HG03342 (cell line): ENCODE data around the gene GORAB.

Source experiments
- ATAC-seq: cut with Tn5 transposase; IDR thresholded peaks from one replicate; pipeline ENCODE4 v1.9.1; 2021; ENCODE audit warnings: mild to moderate bottlenecking, moderate library complexity; ENCODE audit not compliant: unreplicated experiment

GORAB gene

DNA sequence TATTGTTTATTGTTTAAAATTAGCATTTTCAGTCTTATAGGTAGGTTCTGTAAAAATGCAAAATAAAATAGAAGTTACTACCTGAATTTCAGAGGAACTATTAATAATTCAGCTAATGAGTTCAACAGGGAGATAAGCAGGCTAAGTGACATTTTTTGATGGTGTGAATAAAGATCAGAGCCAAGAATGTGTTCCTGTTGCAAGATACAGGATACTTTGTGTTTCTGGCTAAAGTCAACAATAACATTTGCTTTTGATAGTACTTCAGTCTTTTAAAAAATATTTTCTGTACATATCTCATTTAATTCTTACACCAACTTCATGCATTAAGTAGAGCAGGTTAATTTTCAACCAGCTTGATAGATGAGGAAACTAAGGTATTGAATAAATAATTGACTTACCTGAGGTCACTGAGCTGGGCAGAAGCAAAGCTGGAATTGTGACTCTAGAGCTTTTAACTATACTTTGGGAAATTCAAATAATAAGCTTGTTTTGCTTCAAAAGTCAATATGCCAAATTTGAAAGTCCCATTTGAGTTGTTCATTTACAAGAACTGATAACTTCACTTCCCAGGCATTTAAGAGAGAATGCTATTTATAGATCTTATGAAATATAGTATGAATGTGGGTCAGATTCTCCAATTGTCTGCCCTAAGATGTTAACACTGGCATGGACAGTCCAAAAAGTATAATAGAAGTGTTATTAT, 6.0 kb downstream of the GORAB start:
- no peak for ATAC-seq

DNA sequence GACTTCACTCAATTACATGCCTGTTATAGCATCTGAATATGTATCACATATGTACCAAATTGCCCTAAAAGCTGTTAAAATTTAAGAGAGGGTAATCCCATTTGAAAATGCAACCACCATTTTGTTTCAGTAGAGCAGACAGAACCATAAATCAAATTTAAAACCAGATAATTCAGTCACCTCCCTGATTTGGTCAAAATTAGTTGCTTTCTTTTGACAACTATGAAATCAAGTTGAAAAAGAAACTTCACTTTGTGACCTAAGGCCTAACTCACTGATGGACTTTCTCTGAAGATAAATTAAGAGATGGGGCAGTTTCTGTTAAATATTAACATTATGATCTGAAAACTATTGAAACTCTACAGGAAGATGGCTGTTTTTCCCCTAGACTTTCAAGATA, 6.7 kb downstream of the GORAB start:
- no peak for ATAC-seq

DNA sequence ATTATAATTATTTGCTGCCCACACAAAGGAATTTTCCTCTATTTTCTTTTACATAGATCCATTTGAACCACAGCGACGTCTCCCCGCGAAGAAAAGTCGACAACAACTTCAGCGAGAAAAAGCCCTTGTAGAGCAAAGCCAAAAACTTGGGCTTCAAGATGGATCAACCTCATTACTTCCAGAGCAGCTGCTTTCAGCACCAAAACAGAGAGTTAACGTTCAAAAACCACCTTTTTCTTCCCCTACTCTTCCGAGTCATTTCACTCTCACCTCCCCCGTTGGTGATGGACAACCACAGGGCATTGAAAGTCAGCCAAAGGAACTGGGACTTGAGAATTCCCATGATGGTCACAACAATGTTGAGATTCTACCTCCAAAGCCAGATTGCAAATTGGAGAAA, 7.2 kb downstream of the GORAB start:
- no peak for ATAC-seq

DNA sequence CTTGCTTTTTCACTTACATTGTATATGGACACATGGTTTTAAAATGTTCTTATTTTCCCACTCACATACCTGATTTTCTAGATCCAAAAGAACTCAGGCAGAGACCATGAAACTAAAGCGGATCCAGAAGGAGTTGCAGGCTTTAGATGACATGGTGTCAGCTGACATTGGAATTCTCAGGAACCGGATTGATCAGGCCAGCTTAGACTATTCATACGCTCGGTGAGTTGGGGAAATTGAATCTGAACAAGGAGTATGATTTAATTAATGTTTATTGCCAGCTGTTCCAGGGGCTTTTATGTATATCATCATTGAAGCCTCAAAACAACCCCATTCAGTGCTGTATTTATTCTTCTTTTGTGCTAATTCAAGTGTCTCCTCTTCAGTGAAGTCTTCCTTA, 12.7 kb downstream of the GORAB start:
- ATAC-seq: no peak

DNA sequence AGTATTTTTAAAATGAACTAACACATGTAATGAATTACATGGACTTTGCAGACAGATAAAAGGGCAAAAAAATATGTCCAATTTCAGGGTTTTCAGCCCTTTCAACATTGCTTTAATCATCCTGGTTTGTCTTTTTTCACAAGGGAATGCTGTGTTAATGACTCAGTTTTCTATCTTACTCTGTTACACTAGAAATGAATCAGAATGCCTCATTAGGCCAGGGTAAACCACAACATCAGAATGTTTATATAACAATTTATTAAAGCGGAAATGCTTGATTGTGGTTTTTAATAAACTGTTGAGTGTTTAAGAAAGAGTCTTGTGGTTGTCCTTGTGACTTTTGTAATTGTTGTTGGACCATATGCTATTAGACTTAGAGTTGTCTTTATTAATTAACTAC, 13.5 kb downstream of the GORAB start:
- ATAC-seq: no peak

DNA sequence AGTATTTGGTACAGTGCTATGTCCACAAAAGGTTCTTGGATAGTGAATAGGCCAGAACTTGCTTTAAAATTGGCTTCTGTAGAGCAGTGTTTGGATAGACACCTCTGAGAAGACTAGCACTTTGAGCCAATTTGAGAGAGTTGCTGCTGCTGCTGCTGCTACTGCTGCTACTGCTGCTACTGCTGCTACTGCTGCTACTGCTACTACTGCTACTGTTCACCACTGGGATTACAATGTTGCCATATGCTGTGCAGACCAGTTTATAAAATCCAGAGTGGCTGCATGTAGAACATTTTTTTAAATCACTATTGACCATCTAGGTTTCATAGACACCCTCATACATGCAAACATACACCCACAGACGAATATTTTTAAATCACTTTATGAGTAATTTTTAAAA, 15.3 kb downstream of the GORAB start:
- no peak for ATAC-seq

DNA sequence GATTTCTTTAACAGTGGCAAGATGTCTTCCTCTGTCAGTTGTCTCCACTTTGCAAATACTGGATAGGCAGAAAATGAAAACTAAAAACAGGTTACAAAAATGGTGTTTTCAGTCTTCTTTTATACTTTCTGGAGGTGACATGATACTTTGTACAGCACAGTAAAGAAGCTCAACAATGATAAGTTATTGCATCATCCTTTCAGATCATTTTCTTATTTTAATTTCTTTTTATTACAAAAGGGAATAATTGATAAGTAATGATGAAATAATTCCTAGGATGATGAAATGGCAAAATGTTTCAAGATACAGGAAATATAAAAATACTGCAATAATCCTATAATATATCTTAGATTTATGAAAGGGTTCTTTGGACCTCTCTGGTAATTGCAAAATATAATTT, 16.5 kb downstream of the GORAB start:
- ATAC-seq: no peak

DNA sequence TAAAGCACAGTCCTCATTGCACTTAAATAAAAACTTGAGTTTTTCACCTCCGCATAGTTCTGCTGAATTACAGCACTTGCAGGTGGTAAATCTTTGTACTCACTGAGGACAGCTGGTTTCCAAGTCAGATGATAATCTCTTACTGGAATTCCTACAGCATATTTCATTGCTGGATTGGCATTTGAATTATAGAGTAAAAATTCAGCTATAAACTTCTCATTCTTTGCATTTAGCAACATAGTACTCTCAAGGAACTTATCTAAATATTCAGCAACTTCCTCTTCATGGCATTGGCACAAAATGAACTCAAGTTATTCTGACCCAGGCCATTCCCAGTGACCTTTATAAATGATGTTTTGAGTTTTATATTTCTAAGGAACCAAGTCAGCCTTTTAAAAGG, 23.4 kb downstream of the GORAB start:
- ATAC-seq: no peak

DNA sequence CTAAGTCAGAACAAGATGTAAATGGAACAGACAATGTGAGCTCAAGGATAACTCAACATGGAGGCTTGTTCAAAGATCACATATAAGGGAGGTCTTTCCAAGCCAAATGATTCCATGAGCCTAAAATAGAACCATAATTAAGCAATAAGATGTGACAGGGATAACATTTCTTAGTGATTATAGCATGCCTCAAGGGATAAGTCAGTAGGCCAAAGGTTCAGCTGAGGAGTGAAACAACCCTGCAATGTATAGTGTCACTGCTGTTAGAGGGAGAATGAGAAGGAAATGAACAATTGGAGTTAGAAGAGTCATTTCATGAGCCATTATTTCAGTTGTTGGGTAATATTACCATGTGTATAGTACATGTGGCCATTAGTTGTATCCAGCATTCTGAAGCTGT, 25.0 kb downstream of the GORAB start:
- no peak for ATAC-seq

DNA sequence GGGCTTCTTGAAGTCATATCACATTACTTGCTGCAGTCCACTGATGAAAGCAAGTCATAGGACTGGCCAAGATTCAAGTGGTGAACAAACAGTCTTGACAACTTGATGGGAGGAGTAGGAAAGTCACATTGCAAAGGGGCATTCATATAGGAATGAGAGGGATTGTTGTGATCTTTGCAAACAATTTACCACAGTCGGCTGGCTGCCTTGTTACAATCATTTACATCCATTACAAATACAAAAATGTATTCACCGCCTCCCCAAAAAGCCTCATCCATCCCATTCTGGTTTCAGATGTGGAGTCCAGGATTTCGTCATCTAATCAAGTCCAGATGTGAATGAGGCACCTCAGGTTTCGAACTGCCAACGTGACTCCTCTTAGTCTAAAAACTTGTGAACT, 26.8 kb downstream of the GORAB start:
- no peak for ATAC-seq

DNA sequence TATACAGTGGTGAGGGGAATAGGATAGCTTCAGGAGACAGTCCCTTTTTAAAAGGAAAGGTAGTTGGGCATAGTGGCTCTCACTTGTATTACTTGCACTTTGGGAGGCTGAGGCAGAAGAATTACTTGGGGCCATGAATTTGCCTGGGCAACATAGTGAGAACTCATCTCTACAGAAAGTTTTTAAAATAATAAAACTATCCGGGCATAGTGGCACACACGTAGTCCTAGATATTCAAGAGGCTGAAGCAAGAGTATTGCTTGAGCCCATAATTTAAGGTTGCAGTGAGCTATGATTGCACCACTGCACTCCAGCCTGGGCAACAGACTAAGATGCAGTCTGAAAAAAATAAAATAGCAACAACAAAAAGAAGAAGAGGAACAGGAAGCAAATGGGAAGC, 27.2 kb downstream of the GORAB start:
- ATAC-seq: no peak

DNA sequence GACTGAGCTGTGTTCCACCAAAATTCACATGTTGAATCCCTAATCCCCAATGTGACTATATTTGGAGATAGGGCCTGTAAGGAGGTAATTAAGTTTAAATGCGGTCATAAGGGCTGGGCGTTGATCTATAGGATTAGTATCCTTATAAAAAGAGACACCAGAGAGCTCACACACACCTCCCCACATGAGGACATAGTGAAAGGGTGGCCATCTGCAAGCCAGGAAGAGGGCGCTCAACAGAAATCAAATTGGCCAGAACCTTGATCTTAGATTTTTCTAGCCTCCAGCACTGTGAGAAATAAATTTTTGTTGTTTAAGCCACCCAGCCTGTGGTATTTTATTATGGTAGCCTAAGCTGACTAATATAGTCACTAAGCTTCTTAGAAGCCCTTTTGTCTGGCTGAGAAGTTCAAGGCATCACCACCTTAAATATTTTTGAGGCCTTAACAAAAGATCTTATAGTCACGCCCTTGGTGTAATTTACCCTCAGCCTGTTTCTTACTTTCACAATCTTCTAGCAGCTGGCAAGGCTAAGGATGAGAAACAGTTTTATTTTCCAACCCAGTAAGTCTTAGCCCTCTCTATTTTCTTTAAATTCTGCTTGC, 28.8 kb downstream of the GORAB start:
- ATAC-seq: no peak

DNA sequence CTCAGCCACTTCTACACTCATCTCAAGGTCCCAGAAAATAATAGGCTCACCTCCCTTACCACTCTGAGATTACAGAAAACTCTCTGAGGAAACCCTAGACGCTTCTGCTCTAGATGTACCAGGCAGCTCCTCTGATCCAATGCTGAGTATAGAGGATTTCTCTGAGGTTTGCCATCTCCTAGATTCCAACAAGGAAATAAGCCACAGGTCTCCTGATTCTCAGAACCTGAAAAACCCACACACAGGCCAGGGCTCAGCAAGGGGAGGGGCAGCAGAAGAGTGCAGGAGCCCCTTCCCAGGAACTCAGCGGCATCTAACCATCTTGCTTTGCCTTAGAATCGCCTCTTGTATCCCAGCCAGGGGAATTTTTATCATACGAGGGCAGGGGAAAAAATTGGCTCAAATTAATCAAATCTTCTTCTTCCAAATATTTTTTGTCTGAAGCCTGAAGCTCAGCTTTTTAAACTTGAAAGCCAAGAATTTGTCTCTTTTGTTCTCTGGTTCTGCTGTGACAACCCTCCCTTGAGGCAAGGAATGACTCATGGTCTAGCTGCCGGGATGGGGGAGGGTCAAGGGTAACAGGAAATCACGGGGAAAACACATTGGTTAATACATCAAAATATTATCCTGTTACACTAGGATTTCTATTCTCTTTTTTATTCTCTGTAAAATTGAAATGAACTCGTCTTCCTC, 30.8 kb downstream of the GORAB start:
- ATAC-seq: peak; percentile 82

DNA sequence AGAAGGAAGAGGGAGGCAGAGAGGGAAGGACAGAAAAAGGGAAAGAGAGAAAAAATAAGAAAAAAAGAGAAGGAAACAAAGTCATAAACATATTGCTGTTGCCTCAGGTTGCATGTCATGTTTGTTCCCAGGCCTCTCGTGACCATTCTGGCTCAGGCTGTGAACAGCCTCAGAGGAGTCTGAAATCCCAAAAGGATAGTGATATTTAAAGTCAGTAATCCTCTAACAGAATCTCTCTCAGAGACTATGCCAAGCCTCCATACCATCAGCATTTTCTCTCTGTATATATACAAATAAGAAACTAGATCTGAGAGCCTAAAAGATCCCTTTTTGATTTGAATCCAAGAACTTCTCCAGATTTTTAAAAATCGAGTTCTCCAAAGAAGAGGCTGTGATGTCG, 35.2 kb downstream of the GORAB start:
- ATAC-seq: no peak

DNA sequence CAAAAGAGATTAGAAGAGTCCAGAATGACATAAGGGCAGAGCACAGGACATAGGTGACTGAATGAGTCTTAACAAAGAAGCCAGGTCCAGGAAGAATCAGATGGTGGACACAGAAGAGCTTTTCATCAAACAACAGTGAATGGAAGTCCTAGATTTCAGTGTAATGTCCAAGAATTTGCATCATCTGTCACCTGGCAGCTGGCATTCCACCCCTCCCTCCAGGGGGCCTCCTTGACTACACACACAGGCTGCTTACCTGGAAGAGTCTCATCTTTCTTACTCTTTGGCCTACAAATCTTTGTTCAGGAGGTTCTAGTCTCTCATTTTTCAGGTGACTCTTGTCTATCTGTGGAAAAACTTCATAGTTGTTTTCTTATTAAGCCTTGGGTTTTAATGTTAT, 36.2 kb downstream of the GORAB start:
- no peak for ATAC-seq

DNA sequence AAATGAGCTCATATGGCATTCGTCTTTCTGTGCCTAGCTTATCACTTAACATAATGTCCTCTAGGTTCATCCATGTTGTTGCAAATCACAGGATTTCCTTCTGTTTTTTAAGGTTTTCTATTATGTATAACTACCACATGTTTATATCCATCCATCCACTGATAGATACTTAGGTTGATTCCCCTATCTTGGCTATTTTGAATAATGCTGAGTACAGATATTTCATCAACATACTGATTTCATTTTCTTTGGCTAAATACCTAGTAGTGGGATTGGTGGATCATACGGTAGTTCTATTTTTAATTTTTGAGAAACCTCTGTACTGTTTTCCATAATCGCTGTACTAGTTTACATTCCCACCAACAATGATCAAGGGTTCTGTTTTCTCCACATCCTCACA, 45.0 kb downstream of the GORAB start:
- ATAC-seq: no peak

DNA sequence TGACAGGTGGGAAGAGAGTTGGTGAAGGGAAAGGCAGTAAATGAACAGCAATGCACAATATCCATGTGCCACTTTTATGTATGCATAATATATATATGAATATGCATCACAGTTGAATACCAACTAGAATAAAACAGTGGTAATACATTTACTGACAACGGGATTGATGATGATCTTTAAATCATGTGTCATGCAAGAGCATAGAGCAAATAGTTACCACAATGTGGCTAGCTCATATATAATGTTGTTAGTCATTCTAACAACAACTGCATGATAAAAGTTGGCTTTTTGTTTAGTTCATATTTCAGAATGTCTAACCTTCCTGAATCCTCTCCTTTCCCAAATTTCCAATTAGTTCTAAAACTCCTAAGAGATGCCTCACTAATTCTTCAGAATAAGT, 46.4 kb downstream of the GORAB start:
- no peak for ATAC-seq

DNA sequence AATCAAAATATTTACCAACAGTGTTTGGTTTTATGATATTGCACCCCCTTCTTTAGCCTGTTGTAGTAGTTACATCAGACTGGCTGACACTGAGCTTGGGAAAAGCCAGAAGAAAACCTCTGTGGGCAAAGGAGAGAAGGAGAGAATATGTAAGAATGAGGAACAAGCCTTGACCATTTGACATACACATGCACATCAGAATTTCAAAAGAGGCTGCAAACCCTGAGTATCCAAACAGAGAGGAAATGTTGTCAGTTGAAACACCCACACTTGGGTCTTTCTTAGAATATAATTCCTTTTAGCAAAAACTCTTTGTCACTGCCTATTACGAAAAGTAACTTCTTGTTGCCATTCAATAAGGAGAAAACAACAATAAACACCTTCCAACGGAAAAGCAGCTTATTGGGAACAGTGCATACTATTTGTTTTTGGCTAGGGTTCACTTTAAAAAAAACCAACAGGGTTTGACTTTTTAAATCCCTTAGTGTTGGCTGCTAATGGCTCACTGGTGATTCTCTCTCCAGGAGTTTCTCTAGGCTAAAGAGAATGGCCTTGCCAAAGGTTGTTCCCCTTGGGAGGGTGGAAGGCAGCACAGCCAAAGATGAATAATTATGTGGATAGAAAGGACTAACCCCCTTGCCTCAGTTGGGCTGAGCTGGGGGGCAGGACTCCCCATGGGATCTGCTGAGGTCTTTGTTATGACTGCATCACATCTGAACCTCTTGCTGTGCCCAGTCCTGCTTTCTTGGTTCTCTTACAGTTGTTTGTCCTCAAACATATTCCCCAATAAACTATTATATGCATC, 48.9 kb downstream of the GORAB start:
- no peak for ATAC-seq

DNA sequence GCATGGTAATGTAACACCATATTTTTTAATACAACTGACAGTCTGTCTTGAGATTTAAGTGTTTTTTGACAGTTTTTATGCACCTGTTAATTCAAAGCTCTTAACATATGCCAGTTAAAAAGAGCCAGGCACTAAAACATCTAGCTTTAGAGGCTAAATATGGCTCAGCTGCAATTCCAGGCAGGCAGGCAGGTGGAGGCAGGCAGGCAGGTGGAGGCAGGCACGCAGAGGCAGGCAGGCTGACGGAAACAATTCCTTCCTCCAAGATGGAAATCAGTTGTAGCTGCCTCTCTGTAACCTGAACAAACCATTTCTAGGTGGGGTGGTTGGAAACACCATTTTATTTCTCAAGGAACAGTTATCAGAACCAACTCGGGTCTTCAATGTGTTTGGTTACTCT, 51.2 kb downstream of the GORAB start:
- ATAC-seq: no peak

DNA sequence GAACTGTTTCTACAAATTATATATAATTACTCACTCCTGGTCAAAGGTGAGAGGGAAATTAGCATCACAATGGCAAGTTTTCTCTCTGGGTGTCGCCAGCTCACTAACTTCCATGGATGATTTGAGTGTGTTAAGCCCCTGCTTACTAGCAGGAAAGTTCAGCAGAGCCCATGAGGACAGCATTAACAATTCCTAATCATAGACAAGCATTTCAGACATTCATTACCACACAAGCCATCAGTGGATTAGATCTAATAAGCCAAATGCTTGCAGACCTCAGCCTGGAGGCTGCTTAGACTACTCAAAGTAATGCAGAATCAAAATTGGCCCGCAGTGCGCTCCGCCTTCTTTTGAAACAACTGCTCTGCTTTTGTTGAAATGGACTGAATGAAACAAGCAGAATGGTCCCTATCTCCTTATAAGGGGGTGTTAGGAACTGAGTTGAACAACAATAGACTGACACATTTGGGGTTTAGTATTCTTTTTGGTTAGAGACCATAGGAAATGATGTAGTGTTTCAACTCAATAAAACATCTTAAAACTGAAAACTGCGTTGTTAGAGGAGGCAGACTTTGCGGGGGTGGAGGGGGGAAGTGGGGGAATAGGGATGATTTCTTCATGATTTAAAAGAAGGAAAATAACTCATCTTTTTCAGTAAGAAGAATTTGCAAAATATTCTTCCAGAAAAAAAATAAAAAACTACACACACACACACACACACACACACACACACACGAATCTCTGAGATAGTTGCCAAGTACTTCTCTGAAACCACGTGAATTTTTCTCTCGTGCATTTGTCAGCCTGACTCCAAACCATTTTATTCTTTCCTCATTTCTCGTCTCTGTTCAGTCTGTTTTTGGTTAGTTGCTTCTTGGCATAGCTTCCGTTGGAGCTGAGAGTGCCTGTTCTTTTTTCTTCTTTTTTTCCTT, 54.6 kb downstream of the GORAB start:
- ATAC-seq: no peak

DNA sequence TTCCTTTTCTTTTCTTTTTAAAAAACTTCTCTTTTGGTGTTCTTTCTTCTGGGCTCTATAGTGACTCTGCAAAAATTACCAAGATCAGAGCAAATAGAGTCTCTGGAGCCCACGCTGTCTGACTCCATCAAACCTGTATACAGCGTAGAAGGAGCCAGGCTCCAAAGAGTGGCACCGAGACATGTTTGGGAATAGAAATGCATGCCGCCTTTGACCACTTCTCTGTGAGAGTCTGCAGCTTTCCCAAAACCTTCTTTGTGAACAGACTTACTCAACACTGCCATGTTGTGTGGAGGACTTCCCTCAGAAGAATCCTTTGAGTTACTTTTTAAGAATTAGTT, 55.3 kb downstream of the GORAB start:
- ATAC-seq: no peak
